Epithelial cell of esophagus (primary cell): ENCODE data around the gene TMEM43.

Experiments used
- DNase-seq: peaks from one replicate; pipeline ENCODE4 v3.0.0; 2010; ENCODE audit warnings: low read depth
- H3K4me3 ChIP-seq: 2 replicates; pipeline ENCODE4 v1.5.1; 2011; ENCODE audit warnings: mild to moderate bottlenecking, low read length, control low read depth
- TF ChIP-seq, protein P1 (sequence below): IDR thresholded peaks from 2 replicates; pipeline ENCODE4 v1.5.1; 2011; ENCODE audit warnings: low read depth, mild to moderate bottlenecking, low read length, control low read depth, inconsistent platforms; ENCODE audit not compliant: insufficient read depth; ENCODE audit errors: missing control alignments

The TMEM43 gene

DNA sequence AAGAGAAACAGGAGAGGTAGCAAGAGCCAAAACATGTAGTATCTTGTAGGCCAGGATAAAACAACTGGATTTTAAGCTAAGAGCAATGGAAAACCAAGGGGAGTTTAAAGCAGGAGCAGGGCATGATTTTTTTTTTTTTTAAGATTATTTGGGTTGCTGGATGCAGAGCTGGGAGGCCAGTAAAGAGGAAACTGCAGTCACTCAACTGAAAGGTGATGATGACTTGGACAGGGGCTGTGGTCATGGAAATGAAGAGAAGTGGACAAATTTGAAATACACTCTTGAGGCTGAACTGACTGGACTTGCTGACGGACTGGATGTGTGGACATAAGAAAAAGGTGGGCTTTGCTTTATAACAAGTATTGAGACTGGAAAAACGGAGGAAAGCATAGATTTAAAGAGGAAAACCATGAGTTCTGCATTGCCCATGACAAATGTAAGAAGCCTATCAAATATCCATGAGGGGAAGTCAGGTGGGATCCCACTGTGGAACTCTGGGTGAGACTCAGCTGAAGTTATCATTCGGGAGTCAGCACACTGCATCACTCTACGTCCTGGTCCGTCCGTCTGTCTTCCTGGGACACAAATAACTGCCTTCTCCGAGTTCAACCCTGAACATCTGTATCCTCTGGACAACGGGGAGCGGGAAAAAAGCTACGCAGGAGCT, 52.9 kb downstream of the TMEM43 start:
- no peak for DNase-seq
- TF ChIP-seq, protein P1, sequence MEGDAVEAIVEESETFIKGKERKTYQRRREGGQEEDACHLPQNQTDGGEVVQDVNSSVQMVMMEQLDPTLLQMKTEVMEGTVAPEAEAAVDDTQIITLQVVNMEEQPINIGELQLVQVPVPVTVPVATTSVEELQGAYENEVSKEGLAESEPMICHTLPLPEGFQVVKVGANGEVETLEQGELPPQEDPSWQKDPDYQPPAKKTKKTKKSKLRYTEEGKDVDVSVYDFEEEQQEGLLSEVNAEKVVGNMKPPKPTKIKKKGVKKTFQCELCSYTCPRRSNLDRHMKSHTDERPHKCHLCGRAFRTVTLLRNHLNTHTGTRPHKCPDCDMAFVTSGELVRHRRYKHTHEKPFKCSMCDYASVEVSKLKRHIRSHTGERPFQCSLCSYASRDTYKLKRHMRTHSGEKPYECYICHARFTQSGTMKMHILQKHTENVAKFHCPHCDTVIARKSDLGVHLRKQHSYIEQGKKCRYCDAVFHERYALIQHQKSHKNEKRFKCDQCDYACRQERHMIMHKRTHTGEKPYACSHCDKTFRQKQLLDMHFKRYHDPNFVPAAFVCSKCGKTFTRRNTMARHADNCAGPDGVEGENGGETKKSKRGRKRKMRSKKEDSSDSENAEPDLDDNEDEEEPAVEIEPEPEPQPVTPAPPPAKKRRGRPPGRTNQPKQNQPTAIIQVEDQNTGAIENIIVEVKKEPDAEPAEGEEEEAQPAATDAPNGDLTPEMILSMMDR: no peak
- peak overlapping the region; percentile 100 for H3K4me3 ChIP-seq

DNA sequence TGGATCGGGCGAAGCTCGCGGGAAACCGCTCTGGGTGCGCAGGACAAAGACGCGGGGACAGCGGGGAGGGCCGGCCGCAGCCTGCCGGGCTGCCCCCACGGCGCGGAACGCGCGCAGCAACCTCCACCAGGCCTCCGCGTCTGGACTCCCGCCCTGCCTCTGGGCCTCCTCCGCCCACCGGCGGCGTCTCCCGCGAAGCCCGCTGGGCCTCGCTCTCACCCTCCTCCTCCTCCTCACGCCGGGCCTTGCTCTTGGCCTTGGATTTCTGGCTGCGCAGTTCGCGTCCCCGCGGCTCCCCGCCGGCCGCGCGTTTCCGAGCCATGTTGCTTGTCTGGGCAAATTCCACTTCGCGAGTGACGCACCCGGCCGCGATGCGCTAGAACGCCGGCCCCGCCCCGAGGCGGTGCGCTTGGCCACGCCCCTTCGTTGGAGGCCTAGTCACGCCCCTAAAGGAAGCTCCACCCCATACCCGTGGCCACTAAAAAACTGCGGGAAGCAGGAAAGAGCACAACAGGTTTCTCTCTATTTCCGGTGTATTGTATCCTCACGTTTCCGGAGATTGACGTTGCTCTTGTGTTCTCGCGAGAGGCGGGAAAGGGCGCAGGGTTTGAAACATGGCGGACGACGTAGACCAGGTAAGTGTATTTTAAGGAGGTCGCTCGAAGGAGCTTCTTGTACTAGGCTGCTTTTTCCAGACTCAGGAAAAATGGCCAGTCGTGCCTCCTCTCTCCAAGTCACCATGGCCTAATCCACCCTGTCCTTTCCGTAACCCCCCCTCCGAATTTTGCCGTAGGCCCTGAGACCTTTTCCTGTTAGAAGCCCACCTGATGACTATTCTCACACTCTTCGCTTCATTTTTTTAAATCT, 53.6 kb downstream of the TMEM43 start, which contains the start of the genes LSM3 and XPC:
Gene LSM3 (plus strand): TSS at position 571 of the 867 bp plus-strand sequence. CDS start 44 bp downstream, at position 615.
Gene XPC (minus strand): TSS at position 355 of the 867 bp plus-strand sequence. CDS start 33 bp downstream, at position 322.
- peak; percentile 99 for DNase-seq
- peak within 1 kb of the TSS; percentile 100 for H3K4me3 ChIP-seq
- TF ChIP-seq, protein P1: no peak

DNA sequence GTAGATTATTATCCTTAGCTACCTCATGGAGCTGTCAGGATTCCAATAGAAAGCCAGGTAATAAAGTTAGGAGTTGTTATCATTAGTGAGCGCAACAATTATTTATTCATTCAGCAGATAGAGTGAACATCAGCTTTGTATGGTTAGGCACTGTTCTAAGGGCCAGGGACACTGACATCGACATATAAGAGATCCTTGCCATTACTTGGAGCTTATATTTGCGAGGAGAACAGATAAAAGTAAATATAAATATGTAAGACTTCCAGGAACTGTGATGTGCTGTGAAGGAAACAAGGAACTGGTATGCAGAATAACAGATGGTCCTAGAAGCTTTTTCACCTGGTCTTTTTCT, 54.2 kb downstream of the TMEM43 start:
- H3K4me3 ChIP-seq: peak overlapping the region; percentile 100
- TF ChIP-seq, protein P1: no peak

DNA sequence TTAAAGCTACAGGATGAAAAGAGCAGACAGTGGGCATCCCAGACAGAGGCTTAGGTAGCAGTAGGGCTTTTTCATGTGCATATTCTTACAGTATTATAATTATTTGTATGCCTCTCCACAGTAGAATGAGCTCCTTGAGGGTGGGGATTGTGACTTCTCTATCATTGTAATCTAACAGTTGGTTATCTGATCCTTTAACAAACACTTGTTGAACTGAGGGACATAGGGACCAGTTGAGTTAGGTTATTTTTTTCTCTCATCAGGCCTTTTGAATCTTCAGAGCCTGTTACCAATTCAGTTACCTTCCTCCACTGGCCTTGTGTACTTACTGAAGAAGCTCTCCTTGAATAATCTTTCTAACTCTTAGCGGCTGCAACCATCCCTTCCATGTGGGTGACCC, 54.9 kb downstream of the TMEM43 start:
- H3K4me3 ChIP-seq: peak overlapping the region; percentile 100
- no peak for DNase-seq
- TF ChIP-seq, protein P1: no peak

More for the DNA sequence above, 54.2 kb downstream of the TMEM43 start:
- DNase-seq: no peak

DNA sequence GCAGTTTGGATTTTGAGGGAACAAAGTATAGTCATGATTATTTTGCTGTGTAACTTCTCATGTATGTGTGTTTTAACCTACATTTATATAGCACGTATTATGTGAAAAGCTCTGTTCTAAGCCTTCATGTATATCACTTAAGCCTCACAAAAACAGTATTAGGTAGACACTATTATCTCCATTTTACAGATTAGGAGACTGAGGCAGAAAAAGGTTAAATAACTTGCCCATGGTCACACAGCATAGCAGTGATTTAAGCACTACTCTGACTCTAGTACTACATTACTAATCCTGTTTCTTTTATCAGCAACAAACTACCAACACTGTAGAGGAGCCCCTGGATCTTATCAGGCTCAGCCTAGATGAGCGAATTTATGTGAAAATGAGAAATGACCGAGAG, 56.4 kb downstream of the TMEM43 start:
- TF ChIP-seq, protein P1: no peak
- H3K4me3 ChIP-seq: no peak overlapping the region
- DNase-seq: no peak

DNA sequence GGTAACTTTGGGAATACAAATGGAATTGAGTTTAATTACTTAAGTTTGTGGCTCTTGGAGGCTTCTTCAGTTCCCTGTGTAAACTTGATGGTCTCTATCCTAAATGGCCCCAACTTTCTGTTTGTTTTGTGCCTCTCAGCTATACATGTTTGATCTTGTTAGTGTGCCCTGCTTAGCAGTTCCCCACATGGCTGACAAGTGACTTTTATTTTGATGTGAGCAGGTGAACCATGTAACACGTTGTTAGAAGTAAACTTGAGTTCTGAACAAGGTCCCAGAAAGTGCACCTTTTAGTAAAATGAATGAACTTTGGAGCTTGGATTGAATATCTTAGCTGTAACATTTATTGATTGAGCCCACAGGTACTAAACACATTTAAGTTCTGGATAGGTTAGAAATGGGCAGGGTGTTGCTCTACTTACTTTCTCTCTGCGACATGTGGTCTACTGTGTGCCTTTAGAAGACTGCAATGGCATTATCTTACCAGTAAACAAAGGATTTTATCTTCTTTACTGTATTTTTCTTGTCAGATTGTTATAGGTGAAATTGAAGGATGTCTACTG, 58.2 kb downstream of the TMEM43 start:
- TF ChIP-seq, protein P1: no peak
- DNase-seq: peak; percentile 27
- H3K4me3 ChIP-seq: peak overlapping the region; percentile 18
